ENCODE data around the gene DBH.

The DBH gene

DNA sequence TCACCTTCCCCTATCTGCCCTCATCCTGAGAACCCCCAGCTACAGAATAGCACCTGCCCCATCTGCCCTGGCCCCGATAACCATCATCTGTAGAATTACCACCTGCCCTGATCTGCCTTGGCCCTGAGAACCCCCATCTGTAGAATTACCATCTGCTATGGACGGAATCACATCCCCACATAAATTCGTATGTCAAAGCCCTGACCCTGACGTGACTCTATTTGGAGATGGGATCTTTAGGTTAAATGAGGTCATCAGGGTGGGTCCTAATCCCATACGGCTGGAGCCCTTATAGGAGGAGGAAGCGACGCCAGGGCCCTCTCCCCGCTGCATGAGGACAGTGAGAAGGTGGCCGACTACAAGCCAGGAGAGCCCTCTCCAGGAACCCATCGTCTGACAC lies 69.4 kb downstream of the DBH start:
- no peak for DNase-seq (ENCODE audit: low read depth)
- TF ChIP-seq, protein P1, sequence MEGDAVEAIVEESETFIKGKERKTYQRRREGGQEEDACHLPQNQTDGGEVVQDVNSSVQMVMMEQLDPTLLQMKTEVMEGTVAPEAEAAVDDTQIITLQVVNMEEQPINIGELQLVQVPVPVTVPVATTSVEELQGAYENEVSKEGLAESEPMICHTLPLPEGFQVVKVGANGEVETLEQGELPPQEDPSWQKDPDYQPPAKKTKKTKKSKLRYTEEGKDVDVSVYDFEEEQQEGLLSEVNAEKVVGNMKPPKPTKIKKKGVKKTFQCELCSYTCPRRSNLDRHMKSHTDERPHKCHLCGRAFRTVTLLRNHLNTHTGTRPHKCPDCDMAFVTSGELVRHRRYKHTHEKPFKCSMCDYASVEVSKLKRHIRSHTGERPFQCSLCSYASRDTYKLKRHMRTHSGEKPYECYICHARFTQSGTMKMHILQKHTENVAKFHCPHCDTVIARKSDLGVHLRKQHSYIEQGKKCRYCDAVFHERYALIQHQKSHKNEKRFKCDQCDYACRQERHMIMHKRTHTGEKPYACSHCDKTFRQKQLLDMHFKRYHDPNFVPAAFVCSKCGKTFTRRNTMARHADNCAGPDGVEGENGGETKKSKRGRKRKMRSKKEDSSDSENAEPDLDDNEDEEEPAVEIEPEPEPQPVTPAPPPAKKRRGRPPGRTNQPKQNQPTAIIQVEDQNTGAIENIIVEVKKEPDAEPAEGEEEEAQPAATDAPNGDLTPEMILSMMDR (IDR thresholded peaks at IDR 0.05; ENCODE audit: control insufficient read depth, extremely low read depth, insufficient read depth): no peak
- H3K4me3 ChIP-seq (ENCODE audit: low read depth, low read length): no peak overlapping the region

DNA sequence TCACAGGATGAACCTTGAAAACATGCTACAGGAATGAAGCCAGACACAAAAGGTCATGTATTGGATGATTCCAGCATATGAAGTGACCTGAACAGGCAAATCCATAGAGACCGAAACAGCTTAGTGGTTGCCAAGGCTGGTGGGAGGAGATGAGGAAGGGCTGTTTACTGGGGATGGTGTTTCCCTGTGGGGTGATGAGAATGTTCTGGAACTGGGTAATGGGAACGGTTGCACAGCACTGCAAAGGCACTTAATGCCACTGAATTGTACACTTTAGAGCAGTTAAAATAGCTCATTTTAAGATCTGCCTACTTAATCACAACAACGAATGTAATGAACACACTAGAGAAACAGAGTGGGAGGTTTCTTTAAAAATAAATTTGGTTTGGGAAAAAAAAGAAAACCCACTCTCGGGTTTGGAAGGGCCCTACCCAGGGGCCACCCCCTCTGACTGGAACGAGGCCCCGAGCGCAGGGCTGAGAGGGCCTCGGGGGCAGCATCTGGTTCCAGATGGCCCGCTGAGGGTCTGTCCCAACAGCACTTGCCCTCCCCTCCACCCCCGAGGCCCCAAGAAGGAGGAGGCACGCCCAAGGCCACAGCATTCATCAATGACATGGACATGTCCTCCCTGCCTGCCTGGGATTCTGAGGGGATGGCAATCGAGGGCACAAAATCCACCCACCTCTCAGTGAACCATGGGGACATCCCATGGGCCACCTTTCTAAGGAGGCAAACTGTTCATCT lies 70.3 kb downstream of the DBH start:
- H3K4me3 ChIP-seq (ENCODE audit: low read depth, low read length): no peak overlapping the region
- TF ChIP-seq, protein P1 (IDR thresholded peaks at IDR 0.05; ENCODE audit: control insufficient read depth, extremely low read depth, insufficient read depth): no peak
- no peak for DNase-seq (ENCODE audit: low read depth)

DNA sequence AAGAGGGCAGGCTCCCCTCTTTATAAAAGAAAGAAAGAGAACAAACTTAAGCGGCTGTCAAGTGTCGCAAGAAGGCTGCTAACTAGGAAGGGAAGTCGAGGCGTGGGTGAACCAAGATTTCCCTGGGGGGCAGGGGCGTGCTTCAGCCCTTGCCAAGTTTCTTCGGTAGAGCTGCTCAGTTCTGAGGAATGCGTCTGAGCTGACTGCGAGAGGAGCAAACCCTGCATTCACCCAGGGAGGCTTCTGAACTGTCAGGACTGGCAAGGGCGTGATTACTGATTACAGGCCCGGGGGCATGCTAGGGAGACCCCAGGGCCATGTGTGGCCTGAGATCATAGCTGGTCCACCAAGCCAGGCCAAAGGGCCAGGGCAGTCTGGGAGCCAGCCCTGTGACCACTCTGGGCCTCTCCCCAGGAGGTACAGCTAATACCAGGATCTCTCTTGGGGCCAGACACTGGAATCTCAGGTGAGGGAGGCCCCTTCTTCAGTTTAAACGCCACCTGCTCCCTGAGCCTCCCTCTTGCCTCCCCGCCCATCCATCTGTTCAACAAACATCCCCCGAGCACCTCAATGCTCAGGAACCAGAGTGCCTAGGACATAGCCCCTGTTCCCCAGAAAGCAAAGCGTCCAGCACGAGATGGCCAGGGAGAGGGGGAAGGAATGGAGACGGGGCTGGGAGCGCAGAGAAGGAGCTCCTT lies 71.1 kb downstream of the DBH start:
- no peak overlapping the region for H3K4me3 ChIP-seq (ENCODE audit: low read depth, low read length)
- no peak for DNase-seq (ENCODE audit: low read depth)
- TF ChIP-seq, protein P1 (IDR thresholded peaks at IDR 0.05; ENCODE audit: control insufficient read depth, extremely low read depth, insufficient read depth): no peak

DNA sequence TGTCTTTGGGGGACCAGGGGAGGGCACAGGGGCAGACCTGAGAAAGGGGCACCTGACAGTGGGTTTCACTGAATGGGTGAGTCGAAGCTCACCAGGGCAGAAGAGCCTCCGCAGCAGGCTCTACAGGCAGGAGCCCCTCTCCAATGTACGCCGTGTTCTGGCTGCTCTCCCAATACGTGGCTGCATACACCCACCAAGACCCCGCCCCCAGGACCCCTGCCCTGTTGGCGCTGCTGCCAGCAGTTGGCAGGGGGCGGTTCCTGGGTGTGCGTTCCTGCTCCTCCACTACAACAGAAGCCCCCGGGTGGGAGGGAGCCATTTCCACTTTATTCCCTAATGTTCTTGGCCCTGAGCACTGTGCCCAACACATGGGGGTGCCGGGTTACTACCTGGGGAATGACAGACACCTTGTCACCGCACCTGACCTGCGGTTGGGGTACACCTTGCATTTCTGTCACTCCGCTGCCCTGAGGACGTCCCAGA lies 71.6 kb downstream of the DBH start:
- H3K4me3 ChIP-seq (ENCODE audit: low read depth, low read length): no peak overlapping the region
- DNase-seq (ENCODE audit: low read depth): no peak
- TF ChIP-seq, protein P1 (IDR thresholded peaks at IDR 0.05; ENCODE audit: control insufficient read depth, extremely low read depth, insufficient read depth): no peak

DNA sequence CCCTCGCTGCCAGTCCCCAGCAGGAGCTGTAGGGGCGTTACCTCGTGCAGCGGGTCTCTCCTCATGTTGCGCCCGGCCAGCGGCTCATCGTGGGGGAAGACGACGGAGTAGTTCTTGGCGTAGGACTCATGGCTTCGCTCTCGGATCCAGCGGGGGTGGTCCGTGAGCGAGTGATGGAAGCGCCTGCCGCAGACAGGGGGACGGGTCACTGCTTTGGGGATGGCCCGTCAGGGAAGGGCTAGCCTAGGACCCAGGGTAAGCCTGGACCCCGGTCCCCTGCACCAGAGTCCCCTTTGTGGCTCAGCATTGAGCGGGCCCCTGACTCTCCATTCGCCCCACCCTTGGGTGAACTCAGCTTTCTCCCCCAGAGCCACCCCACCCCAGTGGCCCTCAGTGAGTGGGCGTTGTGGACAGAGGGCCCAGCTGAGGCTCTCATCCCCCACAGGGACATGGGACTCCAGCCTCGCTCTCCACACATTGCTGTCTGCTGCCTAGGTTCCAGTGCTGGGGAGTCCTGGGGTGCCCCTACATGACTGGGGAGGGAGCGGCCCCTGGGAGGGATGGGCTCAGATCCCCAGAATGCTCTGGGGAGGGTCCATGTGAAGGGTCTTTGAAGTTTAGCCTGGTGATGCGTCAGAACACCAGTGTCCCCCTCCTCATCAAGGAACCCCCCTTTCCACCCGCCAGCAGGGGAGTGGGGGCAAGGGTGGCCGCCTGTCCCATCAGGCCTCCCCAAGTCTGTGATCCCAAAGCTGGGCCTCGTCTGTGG lies 72.3 kb downstream of the DBH start:
- H3K4me3 ChIP-seq (ENCODE audit: low read depth, low read length): no peak overlapping the region
- no peak for DNase-seq (ENCODE audit: low read depth)
- TF ChIP-seq, protein P1 (IDR thresholded peaks at IDR 0.05; ENCODE audit: control insufficient read depth, extremely low read depth, insufficient read depth): no peak
